ENCODE results near the gene GPAM.

GRCh38 chr10:112120491-112120890 is 63.1 kb downstream of the GPAM start:
- TF ChIP-seq USF1 (IDR thresholded peaks at IDR 0.05; ENCODE audit: borderline replicate concordance, low read depth) (no peak), RXRA (IDR thresholded peaks at IDR 0.05; ENCODE audit: borderline replicate concordance, low read depth) (no peak), POLR2AphosphoS5 (IDR thresholded peaks at IDR 0.05; ENCODE audit: low read depth, low read length) (no peak), CTCF (IDR thresholded peaks at IDR 0.05) (no peak), JUND (IDR thresholded peaks at IDR 0.05) (no peak)

All from SK-N-SH (cell line).